Gastroesophageal sphincter (tissue), 4 donors: ENCODE measurements around the gene AFF3. TPM values are rescaled to one million over a fixed set of nuclear protein-coding genes. Genes with fewer than 3 reads are reported as not detected.

Experiments
- ATAC-seq: fragments of 150-250 bp; one replicate; pipeline ENCODE4 v1.9.1; 2016; ENCODE audit warnings: mild to moderate bottlenecking, moderate library complexity
- H3K27ac ChIP-seq, 4 donors: fragments of 200-600 bp; sonication (generic) in 3 of 4; 1 replicate in 3 of 4; 2 replicates in 1 of 4; pipeline ENCODE4 v1.5.1; 2016 to 2019
- H3K27me3 ChIP-seq: fragments of 200-600 bp; sonication (generic); one replicate; pipeline ENCODE4 v1.5.1; 2019
- H3K36me3 ChIP-seq, 2 donors: fragments of 200-600 bp; sonication (generic); one replicate each; pipeline ENCODE4 v1.5.1; 2019; ENCODE audit warnings: control low read depth in 1 of 2
- H3K4me1 ChIP-seq, 3 donors: fragments of 200-600 bp; sonication (generic); 1 replicate in 2 of 3; 2 replicates in 1 of 3; pipeline ENCODE4 v1.5.1; 2016 to 2019; ENCODE audit warnings: control low read depth in 2 of 3
- H3K4me3 ChIP-seq, 2 donors: fragments of 200-600 bp; sonication (generic); one replicate each; pipeline ENCODE4 v1.5.1; 2019; ENCODE audit warnings: mild to moderate bottlenecking in 1 of 2, moderate library complexity in 1 of 2
- H3K9me3 ChIP-seq, 3 donors: fragments of 200-600 bp; sonication (generic); one replicate each; pipeline ENCODE4 v1.5.1; 2017 to 2019; ENCODE audit warnings: control low read depth in 2 of 3
- CTCF ChIP-seq, 4 experiments: fragments of 200-600 bp in 2 of 4; fragments of 450-650 bp in 2 of 4; sonication (generic) in 1 of 4; IDR thresholded peaks; one replicate each; pipeline ENCODE4 v1.5.1; 2017 to 2019; ENCODE audit warnings: antibody characterized with exemption in 4 of 4, mild to moderate bottlenecking in 2 of 4, moderate library complexity in 2 of 4
- EP300 ChIP-seq: sonication (generic); formaldehyde crosslinking; IDR thresholded peaks from one replicate; pipeline ENCODE4 v1.6.1; 2017; ENCODE audit warnings: antibody characterized with exemption, mild to moderate bottlenecking
- POLR2A ChIP-seq, 2 donors: fragments of 450-650 bp; IDR thresholded peaks; one replicate each; pipeline ENCODE4 v1.6.1; 2017; ENCODE audit warnings: antibody characterized with exemption in 2 of 2, mild to moderate bottlenecking in 2 of 2, moderate library complexity in 1 of 2
- POLR2AphosphoS5 ChIP-seq: sonication (generic); formaldehyde crosslinking; IDR thresholded peaks from one replicate; pipeline ENCODE4 v1.6.1; 2017; ENCODE audit warnings: antibody characterized with exemption
- WGBS, 2 donors: methylation state at CpG; one replicate each; pipeline ENCODE4 v1.1.5; 2018; ENCODE audit warnings: low coverage in 1 of 2; 5-methylcytosine and 5-hydroxymethylcytosine counted together
- total RNA-seq, 4 donors: library from RNA; depleted of rRNA; stranded (reverse); fragments of >200 nt; gene quantifications; one replicate each; pipeline ENCODE4 v1.1.0, GENCODE V29; 2016

Gene AFF3
- total RNA-seq, 4 donors from 2014 or later, result 15.4 to 74.8 (median 37.7) TPM

GRCh38 chr2:99821984-99822383 is 320.4 kb downstream of the AFF3 start:
- Histone ChIP-seq H3K4me3 (no peak overlapping the region), H3K27ac (no peak overlapping the region), H3K36me3 (peaks cover 0 to 6% of the 10 kb centered on the region in 2 donors), H3K27me3 (no peaks in the 10 kb centered on the region), H3K4me1 (no peaks in the 10 kb centered on the region), H3K9me3 (no peaks in the 10 kb centered on the region)
- ATAC-seq, result no peak
- WGBS, 2 donors, result 93 to 98% methylated on average over 6 of the region's 6 CpGs
- TF ChIP-seq POLR2A (IDR thresholded peaks at IDR 0.05) (no peak), CTCF (IDR thresholded peaks at IDR 0.05) (no peak), EP300 (no peak), POLR2AphosphoS5 (no peak)

- no peaks in the 10 kb centered on the region for H3K4me1 ChIP-seq
- no peak for TF ChIP-seq POLR2AphosphoS5
- TF ChIP-seq CTCF (IDR thresholded peaks at IDR 0.05), result no peak
- TF ChIP-seq POLR2A (IDR thresholded peaks at IDR 0.05), result no peak
- no peak for TF ChIP-seq EP300
- WGBS, 2 donors, result 78 to 90% methylated on average over 6 of the region's 7 CpGs
- no peak for ATAC-seq
- no peak overlapping the region for H3K27ac ChIP-seq
- no peaks in the 10 kb centered on the region for H3K27me3 ChIP-seq
- peaks cover 0 to 2% of the 10 kb centered on the region in 2 donors for H3K36me3 ChIP-seq
- no peak overlapping the region for H3K4me3 ChIP-seq
- H3K9me3 ChIP-seq, result no peaks in the 10 kb centered on the region
Measured at GRCh38 chr2:99821572-99821971, 320.8 kb downstream of the AFF3 start.

- no peaks in the 10 kb centered on the region for H3K27me3 ChIP-seq
- no peak for TF ChIP-seq POLR2AphosphoS5
- no peak overlapping the region for H3K27ac ChIP-seq
- no peaks in the 10 kb centered on the region for H3K4me1 ChIP-seq
- no peaks in the 10 kb centered on the region for H3K9me3 ChIP-seq
- 100% methylated on average over 3 of the region's 3 CpGs; no CpG with 5 or more reads in 1 of the 2 donors for WGBS, 2 donors
- H3K36me3 ChIP-seq, result no peaks in the 10 kb centered on the region
- no peak for ATAC-seq
- H3K4me3 ChIP-seq, result no peak overlapping the region
Measured at GRCh38 chr2:99821039-99821438, 321.4 kb downstream of the AFF3 start.

GRCh38 chr2:99819766-99820165 is 322.6 kb downstream of the AFF3 start:
- no peaks in the 10 kb centered on the region for H3K27me3 ChIP-seq
- H3K4me3 ChIP-seq, result no peak overlapping the region
- H3K27ac ChIP-seq, result no peak overlapping the region
- no peaks in the 10 kb centered on the region for H3K9me3 ChIP-seq
- TF ChIP-seq CTCF (IDR thresholded peaks at IDR 0.05), result no peak
- TF ChIP-seq EP300, result no peak
- ATAC-seq, result no peak
- H3K36me3 ChIP-seq, result no peaks in the 10 kb centered on the region
- no peaks in the 10 kb centered on the region for H3K4me1 ChIP-seq
- WGBS, 2 donors, result 80 to 91% methylated on average over 3 to 6 of the region's 7 CpGs

GRCh38 chr2:99818842-99819241 is 323.5 kb downstream of the AFF3 start:
- no peak for ATAC-seq
- TF ChIP-seq POLR2A (IDR thresholded peaks at IDR 0.05), result no peak
- Histone ChIP-seq H3K4me3 (no peak overlapping the region), H3K27ac (no peak overlapping the region), H3K36me3 (no peaks in the 10 kb centered on the region), H3K4me1 (no peaks in the 10 kb centered on the region), H3K9me3 (no peaks in the 10 kb centered on the region), H3K27me3 (no peaks in the 10 kb centered on the region)
- WGBS, 2 donors, result 71 to 75% methylated on average over 2 of the region's 2 CpGs

GRCh38 chr2:99816908-99817307 is 325.5 kb downstream of the AFF3 start:
- no peak for TF ChIP-seq EP300
- TF ChIP-seq CTCF (IDR thresholded peaks at IDR 0.05), result no peak
- no peak for TF ChIP-seq POLR2A (IDR thresholded peaks at IDR 0.05)
- TF ChIP-seq POLR2AphosphoS5, result no peak
- Histone ChIP-seq H3K27me3 (no peaks in the 10 kb centered on the region), H3K27ac (no peak overlapping the region), H3K4me1 (no peaks in the 10 kb centered on the region), H3K9me3 (no peaks in the 10 kb centered on the region), H3K36me3 (no peaks in the 10 kb centered on the region), H3K4me3 (no peak overlapping the region)
- 90 to 100% methylated on average over 4 to 5 of the region's 5 CpGs for WGBS, 2 donors
- ATAC-seq, result no peak
